GM12878 (cell line): Measurements from ENCODE around the gene KNSTRN.

Experiments used
- CREM ChIP-seq: IDR thresholded peaks from 2 replicates; pipeline ENCODE4 v1.6.1; 2014; ENCODE audit warnings: antibody characterized with exemption, low read depth
- CTCF ChIP-seq, 3 experiments: IDR thresholded peaks in 2 of 3; conservative IDR thresholded peaks in 1 of 3; 2 replicates each; pipeline ENCODE4 v1.5.1; 2011; ENCODE audit warnings: low read depth in 3 of 3, low read length in 3 of 3, mild to moderate bottlenecking in 3 of 3, control low read depth in 2 of 3, moderate library complexity in 2 of 3, inconsistent platforms in 1 of 3, mixed read lengths in 1 of 3; ENCODE audit not compliant: control insufficient read depth in 2 of 3, insufficient read depth in 1 of 3; ENCODE audit errors: extremely low read depth in 1 of 3
- EZH2 ChIP-seq: IDR thresholded peaks from 2 replicates; pipeline ENCODE4 v1.6.1; 2012; ENCODE audit warnings: low read depth, mild to moderate bottlenecking, control low read depth, inconsistent platforms, low read length, borderline replicate concordance; ENCODE audit not compliant: control insufficient read depth
- GABPA ChIP-seq: IDR thresholded peaks from 2 replicates; pipeline ENCODE4 v1.6.1; 2014; ENCODE audit warnings: antibody characterized with exemption, low read depth, mild to moderate bottlenecking, inconsistent platforms
- POLR2A ChIP-seq: IDR thresholded peaks from 2 replicates; pipeline ENCODE4 v1.6.1; 2011; ENCODE audit warnings: low read depth, mild to moderate bottlenecking, low read length

- TF ChIP-seq EZH2 (no peak), CTCF (IDR thresholded peaks at IDR 0.05 in 2 of 3, conservative IDR thresholded peaks at IDR 0.05 in 1 of 3; ENCODE audit: control insufficient read depth in 2 of 3, extremely low read depth in 1 of 3, insufficient read depth in 1 of 3, low read depth in 3 of 3, low read length in 3 of 3) (no peak), POLR2A (no peak), CREM (no peak), GABPA (no peak)
These were observed 44.9 kb upstream of the KNSTRN start for GRCh38 chr15:40337597-40337996.
